H9 (cell line): Measurements from ENCODE around the gene CPXM2. TPM values are rescaled to one million over a fixed set of nuclear protein-coding genes. Genes with fewer than 3 reads are reported as not detected.

Experiments used
- DNase-seq: peaks from one replicate; pipeline ENCODE4 v3.0.0-alpha.2; 2017
- H2AFZ ChIP-seq: one replicate; pipeline ENCODE4 v1.6.1; 2013; ENCODE audit warnings: mild to moderate bottlenecking, low read length, control low read depth, moderate library complexity
- H2AK5ac ChIP-seq: 2 replicates; pipeline ENCODE4 v1.6.1; 2013; ENCODE audit warnings: low read length, control low read depth, mixed read lengths; ENCODE audit not compliant: insufficient read length
- H2BK120ac ChIP-seq: one replicate; pipeline ENCODE4 v1.6.1; 2013; ENCODE audit warnings: low read depth, mild to moderate bottlenecking, low read length, control low read depth, inconsistent platforms; ENCODE audit not compliant: poor library complexity, severe bottlenecking
- H2BK12ac ChIP-seq: 2 replicates; pipeline ENCODE4 v1.6.1; 2013; ENCODE audit warnings: low read length, control low read depth, mixed read lengths, low read depth; ENCODE audit not compliant: insufficient read length
- H2BK15ac ChIP-seq: 2 replicates; pipeline ENCODE4 v1.6.1; 2013; ENCODE audit warnings: low read depth, low read length, control low read depth
- H2BK20ac ChIP-seq: one replicate; pipeline ENCODE4 v1.6.1; 2013; ENCODE audit warnings: low read depth, mild to moderate bottlenecking, low read length, control low read depth, inconsistent platforms; ENCODE audit not compliant: poor library complexity, severe bottlenecking
- H2BK5ac ChIP-seq: 2 replicates; pipeline ENCODE4 v1.6.1; 2013; ENCODE audit warnings: low read length, control low read depth, mixed read lengths; ENCODE audit not compliant: insufficient read length
- H3K14ac ChIP-seq: 2 replicates; pipeline ENCODE4 v1.6.1; 2013; ENCODE audit warnings: low read length, control low read depth; ENCODE audit not compliant: insufficient read depth
- H3K18ac ChIP-seq: 2 replicates; pipeline ENCODE4 v1.6.1; 2013; ENCODE audit warnings: low read depth, mild to moderate bottlenecking, mixed read lengths, low read length, control low read depth; ENCODE audit not compliant: insufficient read length
- H3K23ac ChIP-seq: 2 replicates; pipeline ENCODE4 v1.6.1; 2013; ENCODE audit warnings: low read length, control low read depth, mixed read lengths, low read depth; ENCODE audit not compliant: insufficient read length
- H3K23me2 ChIP-seq: 2 replicates; pipeline ENCODE4 v1.6.1; 2013; ENCODE audit warnings: low read depth, mild to moderate bottlenecking, mixed read lengths, low read length, control low read depth; ENCODE audit not compliant: insufficient read length, poor library complexity, severe bottlenecking
- H3K27ac ChIP-seq: 2 replicates; pipeline ENCODE4 v1.5.1; 2013; ENCODE audit warnings: low read length, control low read depth, mixed read lengths, low read depth; ENCODE audit not compliant: insufficient read length
- H3K27me3 ChIP-seq: 2 replicates; pipeline ENCODE4 v1.6.1; 2013; ENCODE audit warnings: low read length, control low read depth, inconsistent platforms; ENCODE audit not compliant: insufficient read depth
- H3K4ac ChIP-seq: 2 replicates; pipeline ENCODE4 v1.6.1; 2013; ENCODE audit warnings: low read depth, mild to moderate bottlenecking, control low read depth, inconsistent platforms, low read length, moderate library complexity
- H3K4me1 ChIP-seq: 2 replicates; pipeline ENCODE4 v1.6.1; 2013; ENCODE audit warnings: low read length, control low read depth, inconsistent platforms; ENCODE audit not compliant: insufficient read depth
- H3K4me2 ChIP-seq: 2 replicates; pipeline ENCODE4 v1.6.1; 2013; ENCODE audit warnings: low read length, control low read depth, mixed read lengths; ENCODE audit not compliant: insufficient read length, insufficient read depth
- H3K56ac ChIP-seq: 2 replicates; pipeline ENCODE4 v1.6.1; 2013; ENCODE audit warnings: low read depth, mild to moderate bottlenecking, mixed read lengths, low read length, control low read depth; ENCODE audit not compliant: insufficient read length
- H3K79me1 ChIP-seq: 2 replicates; pipeline ENCODE4 v1.6.1; 2013; ENCODE audit warnings: low read depth, mild to moderate bottlenecking, moderate library complexity, low read length, control low read depth, inconsistent platforms; ENCODE audit not compliant: insufficient read depth, poor library complexity, severe bottlenecking
- H3K79me2 ChIP-seq: 2 replicates; pipeline ENCODE4 v1.6.1; 2013; ENCODE audit warnings: low read length, control low read depth, inconsistent platforms; ENCODE audit not compliant: insufficient read depth
- H3K9ac ChIP-seq: 2 replicates; pipeline ENCODE4 v1.6.1; 2013; ENCODE audit warnings: low read length, control low read depth, mixed read lengths; ENCODE audit not compliant: insufficient read length; ENCODE audit errors: extremely low read depth
- H3K9me3 ChIP-seq: one replicate; pipeline ENCODE4 v1.6.1; 2013; ENCODE audit warnings: low read depth, low read length, inconsistent platforms; ENCODE audit not compliant: control insufficient read depth
- H3T11ph ChIP-seq: one replicate; pipeline ENCODE4 v1.6.1; 2013; ENCODE audit warnings: mild to moderate bottlenecking, low read length, control low read depth, inconsistent platforms
- H4K20me1 ChIP-seq: one replicate; pipeline ENCODE4 v1.6.1; 2013; ENCODE audit not compliant: control insufficient read depth, insufficient read length, insufficient read depth
- H4K5ac ChIP-seq: 2 replicates; pipeline ENCODE4 v1.6.1; 2013; ENCODE audit warnings: low read depth, mild to moderate bottlenecking, mixed read lengths, low read length, control low read depth; ENCODE audit not compliant: insufficient read length
- H4K8ac ChIP-seq: replicated peaks from 2 replicates; pipeline ENCODE4 v1.6.1; 2013; ENCODE audit warnings: low read length, control low read depth, mixed read lengths, low read depth; ENCODE audit not compliant: insufficient read length
- H4K91ac ChIP-seq: 2 replicates; pipeline ENCODE4 v1.6.1; 2013; ENCODE audit warnings: low read depth, mild to moderate bottlenecking, moderate library complexity, mixed read lengths, low read length, control low read depth; ENCODE audit not compliant: insufficient read length
- H3K27ac Mint-ChIP-seq, 3 experiments: 2 replicates in 2 of 3; 3 replicates in 1 of 3; pipeline ENCODE4 v1.8.0; 2020 to 2021; ENCODE audit warnings: mixed read lengths in 3 of 3, mild to moderate bottlenecking in 1 of 3, moderate library complexity in 1 of 3
- H3K27me3 Mint-ChIP-seq: 2 replicates; pipeline ENCODE4 v1.8.0; 2021; ENCODE audit warnings: low read depth, mild to moderate bottlenecking, moderate library complexity, mixed read lengths
- H3K36me3 Mint-ChIP-seq, 3 experiments: 2 replicates in 2 of 3; 3 replicates in 1 of 3; pipeline ENCODE4 v1.8.0; 2020 to 2021; ENCODE audit warnings: low read depth in 3 of 3, mixed read lengths in 3 of 3; ENCODE audit not compliant: insufficient read depth in 1 of 3
- H3K4me1 Mint-ChIP-seq, 2 experiments: 2 replicates each; pipeline ENCODE4 v1.8.0; 2020; ENCODE audit warnings: mixed read lengths in 2 of 2
- H3K4me3 Mint-ChIP-seq, 2 experiments: 2 replicates in 1 of 2; 3 replicates in 1 of 2; pipeline ENCODE4 v1.8.0; 2020 to 2021; ENCODE audit warnings: mild to moderate bottlenecking in 2 of 2, mixed read lengths in 2 of 2, moderate library complexity in 1 of 2
- H3K9me3 Mint-ChIP-seq, 2 experiments: 2 replicates in 1 of 2; 3 replicates in 1 of 2; pipeline ENCODE4 v1.8.0; 2020; ENCODE audit warnings: mild to moderate bottlenecking in 2 of 2, mixed read lengths in 2 of 2, moderate library complexity in 1 of 2
- CTCF ChIP-seq: fragments of 200-600 bp; sonication (generic); conservative IDR thresholded peaks from 3 replicates; pipeline ENCODE4 v1.8.0; 2021; ENCODE audit warnings: antibody characterized with exemption, mild to moderate bottlenecking
- WGBS: extraction: QIAGEN DNeasy Blood & Tissue Kit; methylation state at CpG from one replicate; pipeline ENCODE4 v1.1.7; 2013; ENCODE audit warnings: missing lambda C conversion rate, low lambda C conversion rate, mixed read lengths; ENCODE audit not compliant: insufficient read length; ENCODE audit errors: extremely low coverage; 5-methylcytosine and 5-hydroxymethylcytosine counted together
- total RNA-seq: library from RNA; stranded (reverse); gene quantifications from 2 replicates; pipeline ENCODE4 v1.2.1, GENCODE V29; 2021

CPXM2 gene
- total RNA-seq, 1 experiment from 2014 or later = 1.7 TPM

GRCh38 chr10:123863183-123863575 is 28.4 kb downstream of the CPXM2 start:
- Histone ChIP-seq H2AK5ac (no peak overlapping the region), H2BK20ac (no peak overlapping the region), H3K4me2 (no peak overlapping the region), H4K20me1 (no peaks in the 10 kb centered on the region), H3K18ac (no peak overlapping the region), H3K79me2 (no peaks in the 10 kb centered on the region), H3K9me3 (no peaks in the 10 kb centered on the region), H2AFZ (no peak overlapping the region), H3K14ac (no peak overlapping the region), H4K5ac (no peak overlapping the region), H3K79me1 (no peaks in the 10 kb centered on the region), H4K91ac (no peak overlapping the region), H4K8ac (no peak overlapping the region), H2BK5ac (no peak overlapping the region), H3K56ac (no peak overlapping the region), H3K23ac (no peak overlapping the region), H3K23me2 (no peaks in the 10 kb centered on the region), H3K27ac (no peak overlapping the region), H3K4ac (no peak overlapping the region), H2BK12ac (no peak overlapping the region), H3K4me1 (no peaks in the 10 kb centered on the region), H2BK120ac (no peak overlapping the region), H3K9ac (no peak overlapping the region), H3K27me3 (no peaks in the 10 kb centered on the region), H3T11ph (no peak overlapping the region), H2BK15ac (no peak overlapping the region)
- Mint-ChIP-seq H3K27me3 (peaks cover 2% of the 10 kb centered on the region), H3K4me1 (peaks cover 20 to 28% of the 10 kb centered on the region in 2 experiments), H3K27ac (no peak overlapping the region), H3K4me3 (no peak overlapping the region), H3K36me3 (peaks cover 0 to 10% (median 8%) of the 10 kb centered on the region in 3 experiments; a peak in 4 of 7 replicates), H3K9me3 (no peaks in the 10 kb centered on the region)
- no peak for DNase-seq
- no peak for TF ChIP-seq CTCF
- WGBS = no CpG with 5 or more reads among the region's 8 CpGs
